Right lobe of liver (tissue), 4 donors: ENCODE data around the gene IL18RAP.

ENCODE experiments used
- POLR2A ChIP-seq: fragments of 450-650 bp; IDR thresholded peaks from one replicate; pipeline ENCODE4 v1.6.1; 2017; ENCODE audit warnings: antibody characterized with exemption, mild to moderate bottlenecking
- TF ChIP-seq, protein P1 (sequence below), 4 donors: fragments of 200-600 bp in 3 of 4; fragments of 450-650 bp in 1 of 4; IDR thresholded peaks; one replicate each; pipeline versions ENCODE4 v1.5.1 to v1.8.0; 2016 to 2022; ENCODE audit warnings: antibody characterized with exemption in 4 of 4, mild to moderate bottlenecking in 2 of 4
- donor health status: DM: no; HTN: no; CAD: no.
- donor health status: DM: no; HTN: no; CAD: no.
- donor health status: DM: no; HTN: yes; CAD: no.

DNA sequence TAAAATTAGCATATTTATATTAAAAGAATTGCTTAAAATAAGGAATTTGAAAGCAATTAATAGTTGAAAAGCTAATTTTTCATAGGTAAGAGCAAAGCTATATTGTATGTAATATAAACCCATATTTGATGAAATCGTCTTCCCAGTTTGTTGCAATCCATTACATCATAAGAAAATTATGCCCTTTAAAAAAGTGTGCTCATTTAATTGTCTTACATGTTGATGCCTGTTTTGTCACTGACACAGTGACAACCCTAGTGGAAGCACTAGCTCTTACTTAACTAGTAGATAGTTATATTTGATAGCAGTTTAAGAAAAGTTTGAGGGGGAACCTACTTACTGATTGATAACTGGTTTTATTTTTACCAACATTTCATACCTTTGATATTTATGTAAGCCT, 30.0 kb upstream of the IL18RAP start:
- no peak for TF ChIP-seq POLR2A
- TF ChIP-seq, protein P1, sequence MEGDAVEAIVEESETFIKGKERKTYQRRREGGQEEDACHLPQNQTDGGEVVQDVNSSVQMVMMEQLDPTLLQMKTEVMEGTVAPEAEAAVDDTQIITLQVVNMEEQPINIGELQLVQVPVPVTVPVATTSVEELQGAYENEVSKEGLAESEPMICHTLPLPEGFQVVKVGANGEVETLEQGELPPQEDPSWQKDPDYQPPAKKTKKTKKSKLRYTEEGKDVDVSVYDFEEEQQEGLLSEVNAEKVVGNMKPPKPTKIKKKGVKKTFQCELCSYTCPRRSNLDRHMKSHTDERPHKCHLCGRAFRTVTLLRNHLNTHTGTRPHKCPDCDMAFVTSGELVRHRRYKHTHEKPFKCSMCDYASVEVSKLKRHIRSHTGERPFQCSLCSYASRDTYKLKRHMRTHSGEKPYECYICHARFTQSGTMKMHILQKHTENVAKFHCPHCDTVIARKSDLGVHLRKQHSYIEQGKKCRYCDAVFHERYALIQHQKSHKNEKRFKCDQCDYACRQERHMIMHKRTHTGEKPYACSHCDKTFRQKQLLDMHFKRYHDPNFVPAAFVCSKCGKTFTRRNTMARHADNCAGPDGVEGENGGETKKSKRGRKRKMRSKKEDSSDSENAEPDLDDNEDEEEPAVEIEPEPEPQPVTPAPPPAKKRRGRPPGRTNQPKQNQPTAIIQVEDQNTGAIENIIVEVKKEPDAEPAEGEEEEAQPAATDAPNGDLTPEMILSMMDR (IDR thresholded peaks at IDR 0.05): no peak
